HG02970 (cell line): Measurements from ENCODE around the gene COL5A3.

Source experiments
- ATAC-seq: cut with Tn5 transposase; IDR thresholded peaks from one replicate; pipeline ENCODE4 v1.9.1; 2021; ENCODE audit warnings: mild to moderate bottlenecking, moderate library complexity, moderate number of reproducible peaks; ENCODE audit not compliant: unreplicated experiment, low FRiP score

Gene COL5A3

GRCh38 chr19:10013316-10013715 is 3.0 kb upstream of the COL5A3 start, which contains the start of gene RDH8:
TSS of gene RDH8 (plus strand) at chr19:10013483. CDS start at chr19:10013498, 15 bp downstream.
- ATAC-seq = no peak

- ATAC-seq = no peak
Observed at GRCh38 chr19:10011974-10012373, 1.7 kb upstream of the COL5A3 start.

GRCh38 chr19:10010939-10011338 is 635 bp upstream of the COL5A3 start:
- no peak for ATAC-seq

- ATAC-seq = no peak
Observed at GRCh38 chr19:10009714-10010224, 535 bp downstream of the COL5A3 start.

- ATAC-seq = no peak
Observed at GRCh38 chr19:10008184-10008765, 2.0 kb downstream of the COL5A3 start.

- no peak for ATAC-seq
Observed at GRCh38 chr19:10007371-10008183, 2.7 kb downstream of the COL5A3 start.

GRCh38 chr19:10006752-10007323 is 3.5 kb downstream of the COL5A3 start:
- ATAC-seq = no peak

GRCh38 chr19:10006335-10006708 is 4.0 kb downstream of the COL5A3 start:
- ATAC-seq = no peak

GRCh38 chr19:10005632-10006334 is 4.5 kb downstream of the COL5A3 start:
- no peak for ATAC-seq

GRCh38 chr19:10004617-10005016 is 5.7 kb downstream of the COL5A3 start:
- no peak for ATAC-seq

GRCh38 chr19:10003271-10003670 is 7.0 kb downstream of the COL5A3 start:
- ATAC-seq = no peak

- ATAC-seq = no peak
Observed at GRCh38 chr19:10001899-10002298, 8.4 kb downstream of the COL5A3 start.

- no peak for ATAC-seq
Observed at GRCh38 chr19:10000171-10000826, 10.0 kb downstream of the COL5A3 start.

GRCh38 chr19:9996541-9996940 is 13.8 kb downstream of the COL5A3 start:
- no peak for ATAC-seq

- ATAC-seq = no peak
Observed at GRCh38 chr19:9995999-9996398, 14.3 kb downstream of the COL5A3 start.

GRCh38 chr19:9995084-9995483 is 15.2 kb downstream of the COL5A3 start:
- no peak for ATAC-seq

- no peak for ATAC-seq
Observed at GRCh38 chr19:9991425-9992191, 18.7 kb downstream of the COL5A3 start.

- no peak for ATAC-seq
Observed at GRCh38 chr19:9989504-9989903, 20.8 kb downstream of the COL5A3 start.

- no peak for ATAC-seq
Observed at GRCh38 chr19:9986787-9987281, 23.5 kb downstream of the COL5A3 start.
